Caco-2 (cell line): ENCODE data around the gene ECM2. TPM values are rescaled to one million over a fixed set of nuclear protein-coding genes. Genes with fewer than 3 reads are reported as not detected.

Experiments
- BruUV-seq: library from RNA; stranded (reverse); fragments of 400-500 nt; replicated peaks from 2 replicates; lab custom pipeline; 2021; lab: Mats Ljungman, UMichigan
- CTCF ChIA-PET: fragments of 300-600 bp; sonication (Branson Sonifier 250); formaldehyde crosslinking; loops from one replicate; lab custom pipeline; 2022; ENCODE audit warnings: antibody characterized with exemption; lab: Charles Lee
- POLR2A ChIA-PET: fragments of 300-600 bp; sonication (Branson Sonifier 250); formaldehyde crosslinking; loops from one replicate; lab custom pipeline; 2022; ENCODE audit warnings: antibody characterized with exemption; lab: Charles Lee
- DNase-seq, 2 experiments: peaks; one replicate each; pipeline versions ENCODE4 v3.0.0 to v3.0.0-alpha.2; 2020 to 2022
- H3K27me3 ChIP-seq: replicated peaks from 2 replicates; pipeline ENCODE4 v1.6.0; 2011; ENCODE audit warnings: low read length; ENCODE audit not compliant: control insufficient read depth, insufficient read depth
- H3K36me3 ChIP-seq: 2 replicates; pipeline ENCODE4 v1.5.1; 2011; ENCODE audit warnings: low read length; ENCODE audit not compliant: control insufficient read depth, insufficient read depth
- H3K4me1 ChIP-seq: fragments of 250-450 bp; sonication (Bioruptor Pico); 2 replicates; pipeline ENCODE4 v1.5.1; 2020; ENCODE audit warnings: mild to moderate bottlenecking
- H3K4me3 ChIP-seq: 2 replicates; pipeline ENCODE4 v1.5.1; 2011; ENCODE audit warnings: low read depth, mild to moderate bottlenecking, control low read depth, low read length
- H3K9me3 ChIP-seq: fragments of 250-450 bp; sonication (Bioruptor Pico); 2 replicates; pipeline ENCODE4 v1.5.1; 2020; ENCODE audit warnings: mild to moderate bottlenecking, moderate library complexity
- H3K27ac Mint-ChIP-seq: one replicate; pipeline ENCODE4 v1.8.0; 2022; ENCODE audit warnings: mixed read lengths; ENCODE audit not compliant: unreplicated experiment
- H3K27me3 Mint-ChIP-seq: one replicate; pipeline ENCODE4 v1.8.0; 2022; ENCODE audit warnings: mixed read lengths; ENCODE audit not compliant: insufficient read depth, unreplicated experiment
- H3K36me3 Mint-ChIP-seq: one replicate; pipeline ENCODE4 v1.8.0; 2022; ENCODE audit warnings: mild to moderate bottlenecking, mixed read lengths; ENCODE audit not compliant: insufficient read depth, unreplicated experiment
- H3K4me1 Mint-ChIP-seq: one replicate; pipeline ENCODE4 v1.8.0; 2022; ENCODE audit warnings: low read depth, mixed read lengths; ENCODE audit not compliant: unreplicated experiment
- H3K4me3 Mint-ChIP-seq: one replicate; pipeline ENCODE4 v1.8.0; 2022; ENCODE audit warnings: mild to moderate bottlenecking, moderate library complexity, mixed read lengths; ENCODE audit not compliant: unreplicated experiment
- H3K9me3 Mint-ChIP-seq: one replicate; pipeline ENCODE4 v1.8.0; 2022; ENCODE audit warnings: mixed read lengths; ENCODE audit not compliant: unreplicated experiment
- CTCF ChIP-seq, 2 experiments: fragments of 200-600 bp in 1 of 2; IDR thresholded peaks; 1 replicate in 1 of 2; 2 replicates in 1 of 2; pipeline versions ENCODE4 v1.5.1 to v1.8.0; 2011 to 2022; ENCODE audit warnings: antibody characterized with exemption in 1 of 2, control low read depth in 1 of 2, inconsistent platforms in 1 of 2, low read depth in 1 of 2, low read length in 1 of 2, mild to moderate bottlenecking in 1 of 2, moderate library complexity in 1 of 2; ENCODE audit not compliant: insufficient read depth in 1 of 2, severe bottlenecking in 1 of 2, unreplicated experiment in 1 of 2
- intact Hi-C: fragments of 100-400 bp; cut with micrococcal nuclease; formaldehyde crosslinking; loops from one replicate; pipeline ENCODE4 v1.10.0; 2022; ENCODE audit not compliant: unreplicated experiment
- total RNA-seq: library from RNA; stranded (reverse); gene quantifications from 2 replicates; pipeline ENCODE4 v1.2.3, GENCODE V29; 2022

Gene ECM2
- total RNA-seq, 1 experiment from 2014 or later: not detected

- intact Hi-C loops: no loop called here
- no peaks in the 10 kb centered on the region for H3K27me3 Mint-ChIP-seq
- Histone ChIP-seq H3K36me3 (no peaks in the 10 kb centered on the region), H3K9me3 (no peaks in the 10 kb centered on the region), H3K4me3 (no peak overlapping the region), H3K27me3 (no peaks in the 10 kb centered on the region), H3K4me1 (no peaks in the 10 kb centered on the region)
- peaks cover 11% of the 10 kb centered on the region for H3K4me1 Mint-ChIP-seq
- no peak overlapping the region for H3K4me3 Mint-ChIP-seq
- POLR2A ChIA-PET: no interaction called here
- peak overlapping the region; percentile 22 for H3K27ac Mint-ChIP-seq
- DNase-seq: no peak
- no peaks in the 10 kb centered on the region for H3K9me3 Mint-ChIP-seq
- H3K36me3 Mint-ChIP-seq: no peaks in the 10 kb centered on the region
- no peak for TF ChIP-seq CTCF (IDR thresholded peaks at IDR 0.05; ENCODE audit: insufficient read depth in 1 of 2, low read depth in 1 of 2, low read length in 1 of 2, severe bottlenecking in 1 of 2, unreplicated experiment in 1 of 2)
- CTCF ChIA-PET: no interaction called here
- BruUV-seq: no TSS peak
Observed at GRCh38 chr9:92508018-92508820, 27.6 kb downstream of the ECM2 start.

GRCh38 chr9:92507496-92507895, 28.3 kb downstream of the ECM2 start:
- TF ChIP-seq CTCF (IDR thresholded peaks at IDR 0.05; ENCODE audit: insufficient read depth in 1 of 2, low read depth in 1 of 2, low read length in 1 of 2, severe bottlenecking in 1 of 2, unreplicated experiment in 1 of 2): no peak
- intact Hi-C loops: no loop called here

DNA sequence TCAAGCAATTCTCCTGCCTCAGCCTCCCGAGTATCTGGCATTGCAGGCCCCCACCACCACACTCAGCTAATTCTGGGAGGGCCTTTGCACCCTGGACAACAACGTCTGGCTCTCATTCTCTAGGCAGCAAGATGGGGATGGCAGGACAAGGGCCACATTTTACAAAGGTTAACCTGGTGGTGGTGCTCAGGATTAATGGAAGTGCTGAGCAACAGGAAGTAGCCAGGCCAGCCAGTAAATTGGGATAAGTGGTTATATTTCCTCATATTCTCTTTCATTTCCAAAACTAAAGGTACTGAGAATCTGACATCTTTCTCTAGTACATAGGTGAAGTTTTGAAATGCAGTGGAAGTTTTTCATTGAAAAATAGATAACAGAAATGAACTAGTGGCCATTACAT, 28.8 kb downstream of the ECM2 start:
- Mint-ChIP-seq H3K4me3 (no peak overlapping the region), H3K4me1 (peaks cover 11% of the 10 kb centered on the region), H3K9me3 (no peaks in the 10 kb centered on the region), H3K27ac (no peak overlapping the region), H3K27me3 (no peaks in the 10 kb centered on the region), H3K36me3 (no peaks in the 10 kb centered on the region)
- ChIA-PET POLR2A (no interaction called here), CTCF (no interaction called here)
- no peak for TF ChIP-seq CTCF (IDR thresholded peaks at IDR 0.05; ENCODE audit: insufficient read depth in 1 of 2, low read depth in 1 of 2, low read length in 1 of 2, severe bottlenecking in 1 of 2, unreplicated experiment in 1 of 2)
- H3K4me3 ChIP-seq: no peak overlapping the region
- intact Hi-C loops: no loop called here
- BruUV-seq: no TSS peak
- H3K27me3 ChIP-seq: no peaks in the 10 kb centered on the region
- no peaks in the 10 kb centered on the region for H3K36me3 ChIP-seq
- H3K9me3 ChIP-seq: no peaks in the 10 kb centered on the region
- DNase-seq: no peak
- H3K4me1 ChIP-seq: no peaks in the 10 kb centered on the region

More at GRCh38 chr9:92507496-92507895, 28.3 kb downstream of the ECM2 start:
- Mint-ChIP-seq H3K36me3 (no peaks in the 10 kb centered on the region), H3K27me3 (no peaks in the 10 kb centered on the region), H3K4me1 (peaks cover 11% of the 10 kb centered on the region), H3K27ac (peak overlapping the region; percentile 22), H3K4me3 (no peak overlapping the region), H3K9me3 (no peaks in the 10 kb centered on the region)
- no peak for DNase-seq
- H3K9me3 ChIP-seq: no peaks in the 10 kb centered on the region
- H3K4me1 ChIP-seq: no peaks in the 10 kb centered on the region
- CTCF ChIA-PET: no interaction called here
- POLR2A ChIA-PET: no interaction called here
- no peak overlapping the region for H3K4me3 ChIP-seq
- H3K27me3 ChIP-seq: no peaks in the 10 kb centered on the region
- no TSS peak for BruUV-seq
- no peaks in the 10 kb centered on the region for H3K36me3 ChIP-seq
